SK-N-SH treated with all-trans-retinoic acid at 6 μM for 48 hours (cell line): Measurements from ENCODE around the gene RETREG3.

ENCODE experiments used
- ATAC-seq: fragments of 200-7000 bp; cut with Tn5 transposase; 3 replicates; pipeline ENCODE4 v1.9.1; 2020; ENCODE audit warnings: mild to moderate bottlenecking, moderate library complexity
- ARNTL ChIP-seq: fragments of 450-650 bp; formaldehyde crosslinking; IDR thresholded peaks from 2 replicates; pipeline ENCODE4 v1.5.0; 2020; ENCODE audit warnings: low read depth, mild to moderate bottlenecking, moderate library complexity, borderline replicate concordance
- BACH2 ChIP-seq: fragments of 250-450 bp; sonication (Bioruptor Pico); IDR thresholded peaks from 2 replicates; pipeline ENCODE4 v1.9.0; 2021; ENCODE audit warnings: mild to moderate bottlenecking, borderline replicate concordance
- CSDC2 ChIP-seq: fragments of 250-450 bp; sonication (Bioruptor Pico); IDR thresholded peaks from 2 replicates; pipeline ENCODE4 v1.5.0; 2020; ENCODE audit warnings: mild to moderate bottlenecking, moderate library complexity
- GLIS3 ChIP-seq: fragments of 250-450 bp; sonication (Bioruptor Pico); IDR thresholded peaks from 2 replicates; pipeline ENCODE4 v1.5.0; 2020; ENCODE audit warnings: mild to moderate bottlenecking, moderate library complexity
- ISL1 ChIP-seq: fragments of 250-450 bp; sonication (Bioruptor Pico); IDR thresholded peaks from 2 replicates; pipeline ENCODE4 v2.1.2; 2022; ENCODE audit warnings: mild to moderate bottlenecking, moderate library complexity
- OSR1 ChIP-seq: fragments of 250-450 bp; sonication (Bioruptor Pico); IDR thresholded peaks from 2 replicates; pipeline ENCODE4 v1.8.0; 2022; ENCODE audit warnings: moderate library complexity, mild to moderate bottlenecking, inconsistent platforms
- PPARA ChIP-seq: fragments of 250-450 bp; sonication (Bioruptor Pico); IDR thresholded peaks from 2 replicates; pipeline ENCODE4 v1.5.0; 2020; ENCODE audit warnings: mild to moderate bottlenecking, borderline replicate concordance
- RARB ChIP-seq: fragments of 250-450 bp; sonication (Bioruptor Pico); IDR thresholded peaks from 2 replicates; pipeline ENCODE4 v1.8.0; 2021; ENCODE audit warnings: mild to moderate bottlenecking, moderate library complexity
- SNAI2 ChIP-seq: fragments of 250-450 bp; sonication (Bioruptor Pico); IDR thresholded peaks from 2 replicates; pipeline ENCODE4 v1.5.0; 2020; ENCODE audit warnings: mild to moderate bottlenecking, moderate library complexity
- TCF4 ChIP-seq: fragments of 250-450 bp; sonication (Bioruptor Pico); IDR thresholded peaks from 2 replicates; pipeline ENCODE4 v1.8.0; 2021; ENCODE audit warnings: mild to moderate bottlenecking, moderate library complexity, borderline replicate concordance
- TOX ChIP-seq: fragments of 250-450 bp; sonication (Bioruptor Pico); IDR thresholded peaks from 2 replicates; pipeline ENCODE4 v1.8.0; 2021; ENCODE audit warnings: mild to moderate bottlenecking, moderate library complexity, borderline replicate concordance
- ZC3H10 ChIP-seq: fragments of 250-450 bp; sonication (Bioruptor Pico); IDR thresholded peaks from 2 replicates; pipeline ENCODE4 v1.5.1; 2021; ENCODE audit warnings: mild to moderate bottlenecking, moderate library complexity
- ZFP3 ChIP-seq: fragments of 250-450 bp; sonication (Bioruptor Pico); IDR thresholded peaks from 2 replicates; pipeline ENCODE4 v1.5.0; 2020; ENCODE audit warnings: mild to moderate bottlenecking, moderate library complexity
- ZNF565 ChIP-seq: fragments of 450-650 bp; formaldehyde crosslinking; conservative IDR thresholded peaks from 2 replicates; pipeline ENCODE4 v1.5.0; 2020; ENCODE audit warnings: low read depth, mild to moderate bottlenecking, moderate library complexity
- ZNF70 ChIP-seq: fragments of 450-650 bp; formaldehyde crosslinking; IDR thresholded peaks from 2 replicates; pipeline ENCODE4 v1.5.0; 2020; ENCODE audit warnings: mild to moderate bottlenecking, moderate library complexity
- ZNF8 ChIP-seq: fragments of 450-650 bp; formaldehyde crosslinking; IDR thresholded peaks from 2 replicates; pipeline ENCODE4 v1.5.0; 2020; ENCODE audit warnings: mild to moderate bottlenecking, moderate library complexity
- TF ChIP-seq, protein P1 (sequence below): fragments of 250-450 bp; sonication (Bioruptor Pico); IDR thresholded peaks from 2 replicates; pipeline ENCODE4 v1.8.0; 2020; ENCODE audit warnings: mild to moderate bottlenecking, moderate library complexity, borderline replicate concordance
- TF ChIP-seq, protein P2 (sequence below): fragments of 250-450 bp; sonication (Bioruptor Pico); IDR thresholded peaks from 2 replicates; pipeline ENCODE4 v1.5.1; 2020; ENCODE audit warnings: low read depth, mild to moderate bottlenecking, moderate library complexity
- TF ChIP-seq, protein P3 (sequence below): fragments of 250-450 bp; sonication (Bioruptor Pico); IDR thresholded peaks from 2 replicates; pipeline ENCODE4 v1.5.0; 2020; ENCODE audit warnings: mild to moderate bottlenecking, moderate library complexity
- TF ChIP-seq, protein P4 (sequence below): fragments of 250-450 bp; sonication (Bioruptor Pico); IDR thresholded peaks from 2 replicates; pipeline ENCODE4 v1.5.1; 2021; ENCODE audit warnings: mild to moderate bottlenecking, moderate library complexity

The RETREG3 gene

DNA sequence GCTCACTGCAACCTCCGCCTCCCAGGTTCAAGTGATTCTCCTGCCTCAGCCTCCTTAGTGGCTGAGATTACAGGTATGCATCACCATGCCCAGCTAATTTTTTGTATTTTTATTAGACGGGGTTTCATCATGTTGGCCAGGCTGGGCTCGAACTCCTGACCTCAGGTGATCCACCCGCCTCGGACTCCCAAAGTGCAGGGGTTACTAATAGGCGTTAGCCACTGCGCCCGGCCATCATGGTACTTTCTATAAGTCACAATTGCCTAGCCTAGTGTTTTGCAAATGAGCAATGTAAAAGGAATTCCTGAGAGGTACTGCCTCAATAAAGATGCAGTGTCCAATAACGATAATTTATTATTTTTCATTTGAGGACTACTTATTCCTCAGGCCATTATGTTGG, 17.8 kb downstream of the RETREG3 start (continued):
- TF ChIP-seq, protein P1, sequence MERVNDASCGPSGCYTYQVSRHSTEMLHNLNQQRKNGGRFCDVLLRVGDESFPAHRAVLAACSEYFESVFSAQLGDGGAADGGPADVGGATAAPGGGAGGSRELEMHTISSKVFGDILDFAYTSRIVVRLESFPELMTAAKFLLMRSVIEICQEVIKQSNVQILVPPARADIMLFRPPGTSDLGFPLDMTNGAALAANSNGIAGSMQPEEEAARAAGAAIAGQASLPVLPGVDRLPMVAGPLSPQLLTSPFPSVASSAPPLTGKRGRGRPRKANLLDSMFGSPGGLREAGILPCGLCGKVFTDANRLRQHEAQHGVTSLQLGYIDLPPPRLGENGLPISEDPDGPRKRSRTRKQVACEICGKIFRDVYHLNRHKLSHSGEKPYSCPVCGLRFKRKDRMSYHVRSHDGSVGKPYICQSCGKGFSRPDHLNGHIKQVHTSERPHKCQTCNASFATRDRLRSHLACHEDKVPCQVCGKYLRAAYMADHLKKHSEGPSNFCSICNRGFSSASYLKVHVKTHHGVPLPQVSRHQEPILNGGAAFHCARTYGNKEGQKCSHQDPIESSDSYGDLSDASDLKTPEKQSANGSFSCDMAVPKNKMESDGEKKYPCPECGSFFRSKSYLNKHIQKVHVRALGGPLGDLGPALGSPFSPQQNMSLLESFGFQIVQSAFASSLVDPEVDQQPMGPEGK (CRISPR knock-in tag) = no peak

DNA sequence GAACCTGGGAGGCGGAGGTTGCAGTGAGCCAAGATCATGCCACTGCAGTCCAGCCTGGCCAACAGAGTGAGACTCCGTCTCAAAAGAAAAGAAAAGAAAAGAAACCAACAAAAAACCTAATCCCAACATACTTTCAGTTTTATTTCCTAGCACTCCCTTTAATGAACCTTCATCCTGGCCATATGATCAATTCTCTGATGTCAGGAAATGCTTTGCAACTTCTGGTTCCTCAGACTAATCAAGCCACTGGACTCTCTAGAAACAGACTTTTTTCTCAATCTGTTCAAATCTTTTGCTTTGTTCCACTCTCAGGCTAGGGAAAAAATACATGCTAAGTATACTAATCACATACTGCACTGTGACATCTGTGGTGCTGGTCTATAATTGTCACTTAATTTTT, 18.3 kb downstream of the RETREG3 start:
- no peak for TF ChIP-seq ZNF8 (CRISPR knock-in tag)
- TF ChIP-seq ZC3H10 (CRISPR knock-in tag) = no peak
- no peak for TF ChIP-seq BACH2 (CRISPR knock-in tag)
- TF ChIP-seq, protein P2, sequence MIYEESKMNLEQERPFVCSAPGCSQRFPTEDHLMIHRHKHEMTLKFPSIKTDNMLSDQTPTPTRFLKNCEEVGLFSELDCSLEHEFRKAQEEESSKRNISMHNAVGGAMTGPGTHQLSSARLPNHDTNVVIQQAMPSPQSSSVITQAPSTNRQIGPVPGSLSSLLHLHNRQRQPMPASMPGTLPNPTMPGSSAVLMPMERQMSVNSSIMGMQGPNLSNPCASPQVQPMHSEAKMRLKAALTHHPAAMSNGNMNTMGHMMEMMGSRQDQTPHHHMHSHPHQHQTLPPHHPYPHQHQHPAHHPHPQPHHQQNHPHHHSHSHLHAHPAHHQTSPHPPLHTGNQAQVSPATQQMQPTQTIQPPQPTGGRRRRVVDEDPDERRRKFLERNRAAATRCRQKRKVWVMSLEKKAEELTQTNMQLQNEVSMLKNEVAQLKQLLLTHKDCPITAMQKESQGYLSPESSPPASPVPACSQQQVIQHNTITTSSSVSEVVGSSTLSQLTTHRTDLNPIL (CRISPR knock-in tag) = no peak
- no peak for TF ChIP-seq ISL1 (CRISPR knock-in tag)
- TF ChIP-seq ZFP3 (CRISPR knock-in tag) = no peak
- no peak for TF ChIP-seq SNAI2 (CRISPR knock-in tag)
- no peak for TF ChIP-seq ARNTL (CRISPR knock-in tag)
- TF ChIP-seq RARB = no peak
- ATAC-seq = no peak

DNA sequence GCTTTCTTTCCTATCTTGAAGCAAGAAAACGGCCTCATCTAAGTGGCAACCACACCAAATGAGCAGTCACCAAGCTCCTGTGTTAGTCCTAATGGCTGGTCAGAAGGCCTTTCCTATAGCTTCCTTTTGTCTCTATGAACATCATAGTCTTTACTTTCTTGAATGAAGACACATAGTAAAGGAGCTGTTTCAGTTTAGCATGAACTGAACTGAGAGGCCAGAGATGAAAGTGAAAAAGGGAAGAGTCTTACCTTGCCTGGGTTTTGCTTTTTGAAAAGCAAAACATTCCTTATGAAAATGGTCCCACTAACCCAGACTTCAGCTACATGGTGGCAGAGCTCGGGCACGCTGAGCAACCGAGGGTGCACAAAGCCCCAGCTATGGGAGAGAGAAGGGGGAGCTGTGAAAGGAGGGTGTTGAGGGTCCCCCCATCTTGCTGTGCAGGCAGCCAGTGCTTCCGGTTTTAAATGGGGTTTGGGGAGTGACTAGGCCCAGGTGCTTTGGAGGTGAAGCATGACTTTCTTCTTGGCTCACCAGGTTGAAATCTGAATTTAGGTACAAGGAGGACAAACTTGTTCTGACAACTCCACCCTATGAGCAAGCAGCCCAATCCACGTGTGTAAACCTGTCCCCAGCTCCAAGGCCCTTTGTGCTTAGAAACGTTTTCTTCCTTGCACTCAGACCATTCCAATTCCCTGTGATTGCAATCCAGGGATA, 22.5 kb downstream of the RETREG3 start:
- TF ChIP-seq ZC3H10 (CRISPR knock-in tag) (no peak), RARB (no peak), PPARA (CRISPR knock-in tag) (no peak), BACH2 (CRISPR knock-in tag) (no peak), SNAI2 (CRISPR knock-in tag) (no peak), ZNF70 (CRISPR knock-in tag) (no peak), OSR1 (CRISPR knock-in tag) (no peak), ARNTL (CRISPR knock-in tag) (no peak), GLIS3 (CRISPR knock-in tag) (no peak), ISL1 (CRISPR knock-in tag) (no peak), ZNF8 (CRISPR knock-in tag) (no peak), ZNF565 (CRISPR knock-in tag) (no peak), CSDC2 (CRISPR knock-in tag) (no peak), TOX (no peak), ZFP3 (CRISPR knock-in tag) (no peak), TCF4 (CRISPR knock-in tag) (no peak)
- TF ChIP-seq, protein P1 (CRISPR knock-in tag) = no peak
- TF ChIP-seq, protein P3, sequence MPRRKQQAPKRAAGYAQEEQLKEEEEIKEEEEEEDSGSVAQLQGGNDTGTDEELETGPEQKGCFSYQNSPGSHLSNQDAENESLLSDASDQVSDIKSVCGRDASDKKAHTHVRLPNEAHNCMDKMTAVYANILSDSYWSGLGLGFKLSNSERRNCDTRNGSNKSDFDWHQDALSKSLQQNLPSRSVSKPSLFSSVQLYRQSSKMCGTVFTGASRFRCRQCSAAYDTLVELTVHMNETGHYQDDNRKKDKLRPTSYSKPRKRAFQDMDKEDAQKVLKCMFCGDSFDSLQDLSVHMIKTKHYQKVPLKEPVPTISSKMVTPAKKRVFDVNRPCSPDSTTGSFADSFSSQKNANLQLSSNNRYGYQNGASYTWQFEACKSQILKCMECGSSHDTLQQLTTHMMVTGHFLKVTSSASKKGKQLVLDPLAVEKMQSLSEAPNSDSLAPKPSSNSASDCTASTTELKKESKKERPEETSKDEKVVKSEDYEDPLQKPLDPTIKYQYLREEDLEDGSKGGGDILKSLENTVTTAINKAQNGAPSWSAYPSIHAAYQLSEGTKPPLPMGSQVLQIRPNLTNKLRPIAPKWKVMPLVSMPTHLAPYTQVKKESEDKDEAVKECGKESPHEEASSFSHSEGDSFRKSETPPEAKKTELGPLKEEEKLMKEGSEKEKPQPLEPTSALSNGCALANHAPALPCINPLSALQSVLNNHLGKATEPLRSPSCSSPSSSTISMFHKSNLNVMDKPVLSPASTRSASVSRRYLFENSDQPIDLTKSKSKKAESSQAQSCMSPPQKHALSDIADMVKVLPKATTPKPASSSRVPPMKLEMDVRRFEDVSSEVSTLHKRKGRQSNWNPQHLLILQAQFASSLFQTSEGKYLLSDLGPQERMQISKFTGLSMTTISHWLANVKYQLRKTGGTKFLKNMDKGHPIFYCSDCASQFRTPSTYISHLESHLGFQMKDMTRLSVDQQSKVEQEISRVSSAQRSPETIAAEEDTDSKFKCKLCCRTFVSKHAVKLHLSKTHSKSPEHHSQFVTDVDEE (CRISPR knock-in tag) = no peak
- TF ChIP-seq, protein P2 (CRISPR knock-in tag) = no peak
- TF ChIP-seq, protein P4, sequence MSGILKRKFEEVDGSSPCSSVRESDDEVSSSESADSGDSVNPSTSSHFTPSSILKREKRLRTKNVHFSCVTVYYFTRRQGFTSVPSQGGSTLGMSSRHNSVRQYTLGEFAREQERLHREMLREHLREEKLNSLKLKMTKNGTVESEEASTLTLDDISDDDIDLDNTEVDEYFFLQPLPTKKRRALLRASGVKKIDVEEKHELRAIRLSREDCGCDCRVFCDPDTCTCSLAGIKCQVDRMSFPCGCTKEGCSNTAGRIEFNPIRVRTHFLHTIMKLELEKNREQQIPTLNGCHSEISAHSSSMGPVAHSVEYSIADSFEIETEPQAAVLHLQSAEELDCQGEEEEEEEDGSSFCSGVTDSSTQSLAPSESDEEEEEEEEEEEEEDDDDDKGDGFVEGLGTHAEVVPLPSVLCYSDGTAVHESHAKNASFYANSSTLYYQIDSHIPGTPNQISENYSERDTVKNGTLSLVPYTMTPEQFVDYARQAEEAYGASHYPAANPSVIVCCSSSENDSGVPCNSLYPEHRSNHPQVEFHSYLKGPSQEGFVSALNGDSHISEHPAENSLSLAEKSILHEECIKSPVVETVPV = no peak

More for the DNA sequence above, 22.5 kb downstream of the RETREG3 start:
- ATAC-seq = no peak
